Measurements from ENCODE around the gene PARL. TPM values are rescaled to one million over a fixed set of nuclear protein-coding genes. Genes with fewer than 3 reads are reported as not detected.

PARL gene
- total and polyA plus RNA-seq, 10 of the 15 experiments (the other 5 are each of a cell fraction or from before 2014, with no cell fraction given), result 49.7 to 113 (median 77.2) TPM

GRCh38 chr3:183857863-183858262 lies 26.8 kb downstream of the PARL start:
- no peak overlapping the region for H3K4me2 ChIP-seq (ENCODE audit: control insufficient read depth, insufficient read depth)
- no peaks in the 10 kb centered on the region for H3K9me3 ChIP-seq (replicated peaks; ENCODE audit: control insufficient read depth, insufficient read depth, low read length)
- H3K79me2 ChIP-seq (ENCODE audit: control insufficient read depth, insufficient read depth, low read length), result no peaks in the 10 kb centered on the region
- H3K27ac ChIP-seq (ENCODE audit: control insufficient read depth, insufficient read depth), result no peak overlapping the region
- H3K4me3 ChIP-seq, result no peak overlapping the region
- H3K36me3 ChIP-seq (ENCODE audit: control insufficient read depth in 2 of 2, insufficient read depth in 2 of 2, low read length in 1 of 2), result peaks cover 0 to 23% of the 10 kb centered on the region in 2 experiments
- no peak for DNase-seq (ENCODE audit: low read depth, low spot score)
- ChIA-PET RAD21 (ENCODE audit: unreplicated experiment) (no interaction called here), SMC1A (ENCODE audit: uncharacterized antibody, unreplicated experiment) (interaction anchor here (1.2 kb wide), 1 partner anchor 12 kb away, joined by 3 read pairs; no protein-coding TSS in a partner anchor), POLR2A (no interaction called here), CTCF (interaction anchor here (0.6 to 1.1 kb wide), 2 partner anchors 26 to 160 kb away, joined by 3 read pairs; partner anchors contain the start of gene PARL)
- 85% methylated on average over 3 of the region's 3 CpGs for WGBS (ENCODE audit: insufficient coverage, insufficient replicate concordance, low lambda C conversion rate, missing lambda C conversion rate)
- ATAC-seq, result no peak
- in situ Hi-C loops (cut with MboI), result no loop called here
- FAIRE-seq, result no peak
- H2AFZ ChIP-seq (ENCODE audit: control insufficient read depth, low read depth, low read length), result no peak overlapping the region
- H4K20me1 ChIP-seq (ENCODE audit: control insufficient read depth, insufficient read depth), result no peaks in the 10 kb centered on the region
- H3K9ac ChIP-seq (ENCODE audit: control insufficient read depth, insufficient read depth, low read length), result no peak overlapping the region
- intact Hi-C loops (cut with micrococcal nuclease; ENCODE audit: unreplicated experiment), result no loop called here
- H3K4me1 ChIP-seq (ENCODE audit: control insufficient read depth, insufficient read depth, low read length), result no peaks in the 10 kb centered on the region
- BruUV-seq (replicated peaks), result no TSS peak
- no peaks in the 10 kb centered on the region for H3K27me3 ChIP-seq (replicated peaks in 1 of 2; ENCODE audit: control insufficient read depth in 2 of 2, insufficient read depth in 2 of 2, low read length in 1 of 2)
- TF ChIP-seq SUPT20H (IDR thresholded peaks at IDR 0.05; ENCODE audit: borderline replicate concordance, control insufficient read depth, low read depth, low read length) (no peak), ZBED1 (IDR thresholded peaks at IDR 0.05; ENCODE audit: borderline replicate concordance) (no peak), NFYA (IDR thresholded peaks at IDR 0.05; ENCODE audit: borderline replicate concordance, low read depth, low read length) (no peak), POLR2AphosphoS5 (IDR thresholded peaks at IDR 0.05; ENCODE audit: low read length) (no peak), TCF7 (IDR thresholded peaks at IDR 0.05; ENCODE audit: borderline replicate concordance) (no peak), TBL1XR1 (IDR thresholded peaks at IDR 0.05; ENCODE audit: low read depth, low read length) (no peak), IKZF2 (IDR thresholded peaks at IDR 0.05) (no peak), DPF2 (IDR thresholded peaks at IDR 0.05) (no peak), HDGF (IDR thresholded peaks at IDR 0.05) (no peak), E2F4 (IDR thresholded peaks at IDR 0.05; ENCODE audit: low read depth, low read length) (no peak), CEBPB (IDR thresholded peaks at IDR 0.05; ENCODE audit: borderline replicate concordance in 1 of 2, low read depth in 2 of 2, low read length in 2 of 2) (no peak), HDAC2 (IDR thresholded peaks at IDR 0.05) (no peak), ZBTB4 (CRISPR knock-in tag; IDR thresholded peaks at IDR 0.05) (no peak), E2F8 (IDR thresholded peaks at IDR 0.05; ENCODE audit: low read depth, partially characterized antibody) (no peak), POLR2AphosphoS2 (IDR thresholded peaks at IDR 0.05; ENCODE audit: low read depth, low read length) (no peak)
